MCF 10A (cell line): Measurements from ENCODE around the gene NHLRC1. TPM values are rescaled to one million over a fixed set of nuclear protein-coding genes. Genes with fewer than 3 reads are reported as not detected.

Experiments
- BruUV-seq: library from RNA; stranded (reverse); fragments of 400-500 nt; replicated peaks from 2 replicates; lab custom pipeline; 2021; lab: Mats Ljungman, UMichigan
- CTCF ChIA-PET: fragments of 300-600 bp; sonication (Branson Sonifier 250); formaldehyde crosslinking; extraction: SDS; loops from one replicate; lab custom pipeline; 2021; ENCODE audit warnings: antibody characterized with exemption, inconsistent platforms; lab: Yijun Ruan, JAX
- POLR2A ChIA-PET: fragments of 300-600, 350-650 bp; sonication (Branson Sonifier 250); formaldehyde crosslinking; extraction: SDS; loops from one replicate; lab custom pipeline; 2020; ENCODE audit warnings: antibody characterized with exemption, inconsistent platforms; lab: Yijun Ruan, JAX
- DNase-seq: peaks from one replicate; pipeline ENCODE4 v3.0.0-alpha.2; 2018; ENCODE audit not compliant: unreplicated experiment
- H3K27ac Mint-ChIP-seq: one replicate; pipeline ENCODE4 v1.8.0; 2022; ENCODE audit warnings: mild to moderate bottlenecking, low read depth, mixed read lengths; ENCODE audit not compliant: unreplicated experiment
- H3K27me3 Mint-ChIP-seq: one replicate; pipeline ENCODE4 v1.8.0; 2022; ENCODE audit warnings: mixed read lengths; ENCODE audit not compliant: insufficient read depth, unreplicated experiment
- H3K36me3 Mint-ChIP-seq: one replicate; pipeline ENCODE4 v1.8.0; 2022; ENCODE audit warnings: mild to moderate bottlenecking, moderate library complexity, mixed read lengths; ENCODE audit not compliant: insufficient read depth, unreplicated experiment
- H3K4me1 Mint-ChIP-seq: one replicate; pipeline ENCODE4 v1.8.0; 2022; ENCODE audit warnings: mixed read lengths; ENCODE audit not compliant: insufficient read depth, unreplicated experiment
- H3K4me3 Mint-ChIP-seq: one replicate; pipeline ENCODE4 v1.8.0; 2022; ENCODE audit warnings: mild to moderate bottlenecking, moderate library complexity, mixed read lengths; ENCODE audit not compliant: unreplicated experiment
- H3K9me3 Mint-ChIP-seq: one replicate; pipeline ENCODE4 v1.8.0; 2022; ENCODE audit warnings: mixed read lengths; ENCODE audit not compliant: unreplicated experiment
- CTCF ChIP-seq: fragments of 200-600 bp; IDR thresholded peaks from one replicate; pipeline ENCODE4 v1.8.0; 2022; ENCODE audit warnings: antibody characterized with exemption, mild to moderate bottlenecking; ENCODE audit not compliant: unreplicated experiment
- intact Hi-C: fragments of 100-400 bp; cut with micrococcal nuclease; formaldehyde crosslinking; loops from 2 replicates; pipeline ENCODE4 v1.14.1; 2022
- total RNA-seq: library from RNA; stranded (reverse); gene quantifications from 2 replicates; pipeline ENCODE4 v1.2.3, GENCODE V29; 2022

The NHLRC1 gene
- total RNA-seq, 1 experiment from 2014 or later = not detected

- Mint-ChIP-seq H3K9me3 (no peaks in the 10 kb centered on the region), H3K27me3 (no peaks in the 10 kb centered on the region), H3K4me1 (no peaks in the 10 kb centered on the region), H3K27ac (no peak overlapping the region), H3K36me3 (no peaks in the 10 kb centered on the region), H3K4me3 (no peak overlapping the region)
- no peak for DNase-seq
- no TSS peak for BruUV-seq
- TF ChIP-seq CTCF = no peak
- CTCF ChIA-PET = interaction anchor here (0.6 kb wide), 1 partner anchor 25 kb away, joined by 3 read pairs; no protein-coding TSS in a partner anchor
- intact Hi-C loops = no loop called here
- POLR2A ChIA-PET = interaction anchor here (1.1 kb wide), 1 partner anchor 8 kb away, joined by 3 read pairs; no protein-coding TSS in a partner anchor
These were observed 31.1 kb downstream of the NHLRC1 start for GRCh38 chr6:18091382-18091781.

- no TSS peak for BruUV-seq
- Mint-ChIP-seq H3K27ac (no peak overlapping the region), H3K27me3 (no peaks in the 10 kb centered on the region), H3K36me3 (no peaks in the 10 kb centered on the region), H3K4me3 (no peak overlapping the region), H3K4me1 (no peaks in the 10 kb centered on the region), H3K9me3 (no peaks in the 10 kb centered on the region)
- CTCF ChIA-PET = interaction anchor here (0.6 to 0.8 kb wide), 4 partner anchors 21 to 958 kb away, joined by 3 to 5 read pairs (median 3); no protein-coding TSS in a partner anchor
- TF ChIP-seq CTCF = no peak
- no peak for DNase-seq
- intact Hi-C loops = no loop called here
- POLR2A ChIA-PET = interaction anchor here (1.0 kb wide), 1 partner anchor 176 kb away, joined by 3 read pairs; no protein-coding TSS in a partner anchor
These were observed 32.1 kb downstream of the NHLRC1 start for GRCh38 chr6:18090349-18090786.

- no peak for TF ChIP-seq CTCF
- H3K4me3 Mint-ChIP-seq = no peak overlapping the region
- no peaks in the 10 kb centered on the region for H3K27me3 Mint-ChIP-seq
- H3K9me3 Mint-ChIP-seq = no peaks in the 10 kb centered on the region
- intact Hi-C loops = no loop called here
- ChIA-PET CTCF (interaction anchor here (0.7 kb wide), 1 partner anchor 104 kb away, joined by 3 read pairs; no protein-coding TSS in a partner anchor), POLR2A (no interaction called here)
- H3K27ac Mint-ChIP-seq = no peak overlapping the region
- H3K4me1 Mint-ChIP-seq = no peaks in the 10 kb centered on the region
- DNase-seq = no peak
- H3K36me3 Mint-ChIP-seq = no peaks in the 10 kb centered on the region
- no TSS peak for BruUV-seq
These were observed 33.8 kb downstream of the NHLRC1 start for GRCh38 chr6:18088419-18089296.
